ENCODE results near the gene DOCK7.

GRCh38 chr1:62691062-62691844 lies 3.1 kb upstream of the DOCK7 start:
- TF ChIP-seq CTCF (conservative IDR thresholded peaks at IDR 0.05; ENCODE audit: low read depth, low read length) (no peak), EZH2 (IDR thresholded peaks at IDR 0.05; ENCODE audit: borderline replicate concordance, low read depth, low read length, poor library complexity, severe bottlenecking) (no peak)
